GM21717 (cell line): ENCODE results near the gene MAMDC2.

Experiments used
- ATAC-seq: cut with Tn5 transposase; IDR thresholded peaks from one replicate; pipeline ENCODE4 v1.9.1; 2021; ENCODE audit warnings: mild to moderate bottlenecking, moderate library complexity; ENCODE audit not compliant: unreplicated experiment

MAMDC2 gene

GRCh38 chr9:70060883-70061507, 17.3 kb downstream of the MAMDC2 start:
- ATAC-seq = peak; percentile 97

GRCh38 chr9:70061776-70062175, 18.1 kb downstream of the MAMDC2 start:
- no peak for ATAC-seq

GRCh38 chr9:70064496-70064895, 20.8 kb downstream of the MAMDC2 start:
- no peak for ATAC-seq

DNA sequence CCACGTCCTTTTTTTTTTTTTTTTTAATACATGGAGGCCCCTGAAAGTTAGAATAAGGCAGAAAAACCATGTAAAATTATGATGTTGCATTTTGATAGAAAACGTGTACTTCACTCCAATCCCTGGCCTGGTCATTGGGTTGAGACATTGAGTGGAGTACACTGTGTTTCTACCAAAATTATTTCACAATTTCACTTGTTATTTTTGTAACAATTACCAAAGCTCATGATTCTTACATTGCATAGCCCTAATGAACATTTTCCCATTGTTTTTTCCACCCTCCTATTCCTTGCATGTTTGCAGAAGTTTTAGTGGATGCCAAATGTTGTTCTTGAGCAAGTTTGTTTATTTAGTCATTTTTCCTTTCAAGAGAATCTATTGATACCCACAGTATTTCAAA, 21.9 kb downstream of the MAMDC2 start:
- ATAC-seq = no peak

DNA sequence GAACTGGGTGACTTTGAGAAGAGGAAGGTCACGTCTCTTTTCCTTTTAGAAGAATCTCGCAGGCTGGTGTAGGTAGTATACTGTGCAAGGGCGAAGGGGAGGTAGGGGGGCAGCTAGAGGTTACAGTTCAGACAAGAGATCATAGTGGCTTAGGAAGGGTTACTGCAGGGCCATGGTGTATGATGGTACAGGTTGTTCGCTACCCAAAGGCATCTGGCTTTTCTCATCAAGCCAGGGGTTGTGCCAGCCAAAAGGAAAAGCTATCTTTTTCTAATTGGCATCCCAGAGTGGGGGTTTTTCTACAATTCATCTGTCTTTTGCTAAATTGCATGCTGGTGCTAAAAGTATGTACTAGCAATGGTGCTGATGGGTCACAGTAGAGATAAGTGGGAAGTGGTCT, 22.8 kb downstream of the MAMDC2 start:
- no peak for ATAC-seq

- ATAC-seq = no peak
Observed at GRCh38 chr9:70066874-70067273, 23.2 kb downstream of the MAMDC2 start.

GRCh38 chr9:70069704-70070103, 26.1 kb downstream of the MAMDC2 start:
- ATAC-seq = no peak

GRCh38 chr9:70073193-70073592, 29.5 kb downstream of the MAMDC2 start:
- no peak for ATAC-seq

DNA sequence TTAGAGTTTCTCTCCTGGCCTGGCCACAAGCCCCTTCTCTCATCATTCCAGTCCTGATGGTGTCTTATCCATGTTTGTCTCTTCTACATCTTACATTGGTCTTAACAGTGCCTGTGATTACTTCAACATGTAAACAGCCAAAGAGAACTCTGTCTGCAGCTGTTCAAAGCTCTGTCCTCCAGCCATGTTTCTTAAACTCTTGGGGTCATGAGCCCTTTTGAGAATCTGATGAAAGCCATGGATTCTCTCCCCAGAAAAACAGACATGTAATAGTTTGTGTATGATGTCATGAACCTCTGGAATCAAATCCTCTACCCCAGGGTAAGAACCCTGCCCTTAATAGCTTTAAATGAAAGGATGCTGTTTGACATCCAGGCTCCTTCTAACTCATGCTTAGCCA, 30.1 kb downstream of the MAMDC2 start:
- ATAC-seq = no peak

GRCh38 chr9:70076678-70077077, 33.0 kb downstream of the MAMDC2 start:
- ATAC-seq = no peak

GRCh38 chr9:70079417-70080037, 35.9 kb downstream of the MAMDC2 start:
- ATAC-seq = no peak

GRCh38 chr9:70080481-70081119, 37.0 kb downstream of the MAMDC2 start:
- ATAC-seq = no peak

GRCh38 chr9:70081120-70081495, 37.5 kb downstream of the MAMDC2 start:
- no peak for ATAC-seq

DNA sequence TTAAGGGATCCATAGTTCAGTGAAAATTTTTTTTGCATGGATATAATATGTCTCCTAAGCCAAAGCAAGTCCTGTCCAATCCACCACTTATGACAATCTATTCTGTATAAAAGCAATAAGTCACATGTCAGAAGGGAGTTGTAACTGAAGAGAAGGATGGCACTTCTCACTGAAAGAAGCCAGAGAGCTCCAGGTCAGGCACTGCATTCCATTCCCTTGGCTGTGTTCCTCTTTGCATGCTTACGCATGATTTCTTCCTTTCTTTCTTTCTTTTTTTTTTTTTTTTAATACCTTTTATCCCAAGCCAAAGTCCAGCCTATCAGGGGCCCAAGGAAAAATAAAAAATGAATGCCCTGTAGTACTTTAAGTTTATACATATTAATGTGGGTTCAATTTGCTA, 39.8 kb downstream of the MAMDC2 start:
- ATAC-seq = no peak

DNA sequence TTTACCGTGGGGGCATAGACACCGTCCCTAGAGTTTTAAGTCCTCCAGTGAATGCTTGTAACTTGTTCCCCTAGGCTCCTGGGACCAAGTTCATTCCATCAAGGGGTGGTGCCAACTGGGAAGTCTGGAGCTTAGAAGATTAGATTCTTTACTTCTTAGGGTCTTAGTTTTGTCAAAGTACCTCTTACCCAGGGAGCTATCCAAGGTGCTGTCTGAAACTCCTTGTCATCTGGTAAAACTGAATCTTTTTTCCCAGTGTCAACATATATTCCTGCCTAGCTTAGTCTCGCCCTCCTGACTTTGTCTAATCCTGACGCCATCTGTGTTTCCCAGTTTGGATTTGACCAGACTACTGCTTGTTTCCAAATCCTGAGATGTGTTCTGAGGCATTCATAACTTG, 41.6 kb downstream of the MAMDC2 start:
- no peak for ATAC-seq

- ATAC-seq = no peak
Observed at GRCh38 chr9:70091103-70091502, 47.5 kb downstream of the MAMDC2 start.

DNA sequence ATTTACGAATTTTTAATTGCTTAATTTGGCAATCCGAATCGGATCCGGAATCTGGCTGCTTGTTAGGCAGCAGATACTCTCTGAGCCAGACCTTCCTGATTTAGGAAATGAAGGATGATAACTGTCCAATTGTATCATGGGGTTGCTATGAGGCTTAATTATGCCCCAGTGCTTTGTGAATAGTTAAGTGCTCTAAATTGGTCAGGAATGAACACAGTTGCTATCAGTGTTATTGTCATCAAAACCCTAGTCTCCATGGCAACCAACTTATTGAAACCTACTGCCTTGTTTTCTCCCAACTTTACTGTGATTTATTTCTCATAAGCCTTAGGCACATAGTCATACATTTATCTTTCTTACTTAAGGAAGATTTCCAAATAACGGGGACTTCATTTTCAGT, 47.9 kb downstream of the MAMDC2 start:
- ATAC-seq = no peak

DNA sequence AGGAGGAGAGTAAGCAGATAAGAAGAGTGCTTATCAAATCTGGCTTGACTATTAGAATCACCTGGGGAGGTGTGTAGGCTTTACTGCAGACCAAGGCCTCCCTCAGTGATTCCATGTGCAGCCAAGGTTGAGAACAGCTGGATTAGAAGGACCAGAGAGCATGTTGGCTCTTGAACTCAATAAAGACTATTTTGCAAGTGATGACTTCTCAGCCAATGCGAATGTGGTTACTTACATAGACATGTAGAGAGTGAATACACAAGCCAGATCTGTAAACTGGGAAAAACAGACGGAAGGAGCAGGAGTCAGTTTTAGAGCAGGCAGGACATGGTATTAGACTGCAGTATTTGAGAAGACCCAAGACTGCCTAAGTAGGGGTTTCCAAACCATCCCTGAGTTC, 48.5 kb downstream of the MAMDC2 start:
- ATAC-seq = no peak

GRCh38 chr9:70093095-70093494, 49.4 kb downstream of the MAMDC2 start:
- ATAC-seq = no peak

- no peak for ATAC-seq
Observed at GRCh38 chr9:70093944-70094343, 50.3 kb downstream of the MAMDC2 start.

GRCh38 chr9:70094747-70095146, 51.1 kb downstream of the MAMDC2 start:
- no peak for ATAC-seq

GRCh38 chr9:70097187-70097586, 53.5 kb downstream of the MAMDC2 start:
- no peak for ATAC-seq

DNA sequence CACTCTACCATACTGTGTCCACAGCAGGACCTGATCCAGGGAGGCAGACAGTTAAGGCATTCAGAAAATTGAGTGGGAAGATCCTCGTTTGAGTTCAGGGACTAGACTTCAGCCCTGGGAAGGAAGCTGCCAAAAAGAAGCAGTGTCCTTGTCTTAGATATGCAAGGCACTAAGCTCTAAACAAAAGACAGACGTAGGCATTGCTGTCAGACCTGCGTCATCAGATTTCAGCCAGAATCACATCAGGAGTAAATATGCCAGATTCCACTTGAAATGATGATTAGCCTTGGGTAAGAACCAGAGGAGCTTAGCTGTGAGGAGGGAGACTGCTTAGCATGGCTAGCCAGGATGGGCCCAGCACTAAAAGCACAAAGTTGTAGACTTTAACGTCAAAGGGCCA, 56.7 kb downstream of the MAMDC2 start:
- ATAC-seq = no peak
